ENCODE data around the gene TLE6.
"Not testable (repeated sequence)": the region's sequence is repeated elsewhere in the genome, so short reads cannot be mapped to it uniquely, and the experiment has no call there.

Gene TLE6

GRCh38 chr19:3005345-3005744, 28.0 kb downstream of the TLE6 start:
- no peak for DNase-seq

GRCh38 chr19:3006075-3006767, 28.9 kb downstream of the TLE6 start:
- peak; percentile 27 for DNase-seq

DNA sequence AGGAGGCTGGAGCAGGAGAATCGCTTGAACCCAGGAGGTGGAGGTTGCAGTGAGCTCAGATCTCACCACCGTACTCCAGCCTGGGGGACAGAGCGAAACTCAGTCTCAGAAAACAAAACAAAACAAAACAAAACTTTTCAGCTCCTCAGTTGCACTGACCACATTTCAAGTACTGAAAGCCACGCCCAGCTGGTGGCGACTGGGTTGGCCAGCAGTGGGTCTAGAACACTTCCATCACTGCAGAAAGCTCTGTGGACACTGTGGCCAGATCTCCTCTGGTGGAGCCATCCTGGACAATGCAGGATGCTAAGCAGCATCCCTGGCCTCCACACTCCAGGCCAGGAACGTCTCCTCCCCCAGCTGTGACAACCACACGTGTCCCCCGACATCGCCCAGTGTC, 30.6 kb downstream of the TLE6 start:
- no peak for DNase-seq

DNA sequence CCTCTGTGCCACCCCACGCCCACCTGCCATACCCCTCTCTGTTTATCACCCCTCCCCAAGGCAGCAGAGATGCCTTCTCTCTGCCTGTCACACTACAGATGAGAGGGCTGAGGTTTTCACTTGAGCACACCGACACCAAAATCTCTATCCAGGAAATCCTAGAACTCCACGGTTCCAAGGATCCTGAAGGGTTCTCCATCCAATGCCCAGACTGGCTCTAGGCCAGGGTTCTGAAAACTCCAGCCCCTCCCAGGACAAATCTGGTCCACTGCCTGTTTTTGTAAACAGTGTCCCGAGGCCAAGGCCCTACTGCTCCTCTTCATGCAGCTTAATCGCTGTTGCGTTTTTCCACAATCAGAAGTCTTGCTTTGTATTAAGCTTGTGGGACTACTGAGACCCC, 31.6 kb downstream of the TLE6 start:
- DNase-seq: no peak

DNA sequence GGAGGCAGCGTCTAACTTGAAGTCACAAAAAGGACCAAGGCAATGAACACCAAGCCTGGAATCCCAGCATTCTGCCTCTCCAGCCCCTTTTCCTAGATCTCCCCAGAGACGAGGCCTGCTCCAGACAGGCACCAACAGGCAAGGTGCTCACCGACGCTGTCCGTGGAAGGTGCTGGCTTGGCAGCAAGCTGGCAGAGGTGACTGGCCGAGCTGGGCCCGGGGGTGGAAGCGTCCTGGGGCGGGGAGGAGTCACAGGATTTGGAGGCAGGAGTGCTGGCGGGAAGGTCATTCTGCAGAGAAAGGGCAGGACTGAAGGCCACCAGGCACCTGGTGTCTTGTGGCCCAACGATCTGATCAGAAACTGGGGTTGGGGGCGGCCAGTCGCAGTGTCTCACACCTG, 33.5 kb downstream of the TLE6 start:
- DNase-seq: no peak

GRCh38 chr19:3012059-3012458, 34.7 kb downstream of the TLE6 start:
- DNase-seq: not testable (repeated sequence)

DNA sequence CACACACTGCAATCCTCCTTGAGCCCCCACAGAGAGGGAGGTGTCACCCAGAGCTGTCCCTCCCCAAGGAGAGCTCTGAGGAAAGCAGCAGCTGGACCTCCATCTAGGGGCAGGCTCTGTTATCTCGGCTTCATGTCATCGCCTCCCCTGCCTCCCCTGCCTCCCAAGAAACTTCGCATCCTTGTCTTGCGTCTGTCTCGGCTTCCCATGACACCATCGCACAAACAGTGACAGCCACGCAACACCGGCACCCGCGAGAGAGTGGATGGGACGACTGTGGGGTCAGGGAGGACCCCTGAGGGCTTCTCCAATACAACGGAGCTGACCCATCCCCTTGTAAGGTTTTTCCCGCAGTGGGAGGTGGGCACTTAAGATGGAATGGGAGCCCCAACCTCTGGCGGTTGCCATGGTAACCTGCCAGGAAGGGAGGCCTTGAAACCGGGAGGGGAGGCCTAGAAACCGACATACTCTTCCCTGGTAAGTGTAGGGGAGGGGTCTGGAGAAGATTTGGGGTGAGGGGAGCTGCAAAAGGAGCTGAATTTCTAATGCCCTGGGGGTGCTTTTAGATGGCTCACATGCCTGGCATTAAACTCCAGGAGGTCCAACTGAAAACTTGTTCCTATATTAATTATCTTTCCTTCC, 35.4 kb downstream of the TLE6 start:
- DNase-seq: no peak

DNA sequence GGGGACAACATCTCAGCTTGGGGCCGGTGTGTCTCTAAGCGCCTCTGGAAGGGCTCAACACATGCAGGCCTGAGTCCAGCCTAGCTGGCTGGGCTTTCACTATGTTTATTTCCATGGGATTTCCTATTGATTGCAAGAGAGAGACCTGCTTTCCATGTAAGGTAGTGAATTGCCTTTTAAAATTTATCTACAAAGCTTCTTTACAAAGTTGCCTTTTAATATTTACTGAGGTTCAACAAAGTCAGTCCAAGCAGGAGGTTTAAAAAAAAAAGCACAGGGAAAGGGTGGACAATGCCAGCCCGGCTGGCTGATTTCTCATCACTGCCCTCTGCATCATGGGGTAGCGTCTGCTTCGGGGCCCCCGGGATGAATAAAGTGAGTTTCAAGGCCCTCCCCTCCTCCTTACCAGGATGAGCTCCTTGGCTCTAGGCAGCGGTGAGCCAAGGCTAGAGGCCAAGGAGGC, 35.9 kb downstream of the TLE6 start:
- no peak for DNase-seq

GRCh38 chr19:3014135-3014534, 36.8 kb downstream of the TLE6 start:
- DNase-seq: no peak

GRCh38 chr19:3015126-3016057, 38.0 kb downstream of the TLE6 start:
- DNase-seq: no peak

GRCh38 chr19:3017923-3018322, 40.6 kb downstream of the TLE6 start:
- no peak for DNase-seq

GRCh38 chr19:3019211-3019854, 42.0 kb downstream of the TLE6 start:
- DNase-seq: no peak

DNA sequence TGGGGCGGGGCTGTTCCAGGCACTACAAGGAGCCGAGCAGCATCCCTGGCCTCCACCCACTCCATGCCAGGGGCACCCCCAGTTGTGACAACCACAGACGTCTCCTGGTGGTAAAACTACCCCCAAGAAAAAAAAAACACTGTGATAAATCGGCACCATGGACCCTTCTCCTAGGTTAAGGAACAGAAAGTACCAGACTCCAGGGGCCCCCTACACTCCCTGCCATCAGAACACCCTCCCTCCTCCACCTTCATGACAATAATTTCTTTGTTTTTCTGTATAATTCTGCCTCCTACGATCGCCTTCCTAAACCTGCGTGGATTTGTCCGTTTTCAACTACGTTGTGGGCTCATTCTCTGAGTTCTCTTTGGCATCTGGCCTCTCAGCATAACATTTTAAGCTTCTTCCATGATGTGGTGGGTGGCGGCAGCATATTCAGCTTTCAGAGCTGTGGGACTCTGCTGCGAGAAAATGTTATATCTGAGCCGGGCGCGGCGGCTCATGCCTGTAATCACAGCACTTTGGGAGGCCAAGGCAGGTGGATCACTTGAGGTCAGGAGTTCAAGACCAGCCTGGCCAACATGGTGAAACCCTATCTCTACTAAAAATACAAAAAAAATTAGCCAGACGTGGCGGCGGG, 43.1 kb downstream of the TLE6 start:
- DNase-seq: no peak

GRCh38 chr19:3024509-3024869, 47.1 kb downstream of the TLE6 start:
- no peak for DNase-seq

- DNase-seq: no peak
These were observed 47.6 kb downstream of the TLE6 start for GRCh38 chr19:3024870-3025548.

GRCh38 chr19:3025549-3025886, 48.2 kb downstream of the TLE6 start:
- DNase-seq: no peak

DNA sequence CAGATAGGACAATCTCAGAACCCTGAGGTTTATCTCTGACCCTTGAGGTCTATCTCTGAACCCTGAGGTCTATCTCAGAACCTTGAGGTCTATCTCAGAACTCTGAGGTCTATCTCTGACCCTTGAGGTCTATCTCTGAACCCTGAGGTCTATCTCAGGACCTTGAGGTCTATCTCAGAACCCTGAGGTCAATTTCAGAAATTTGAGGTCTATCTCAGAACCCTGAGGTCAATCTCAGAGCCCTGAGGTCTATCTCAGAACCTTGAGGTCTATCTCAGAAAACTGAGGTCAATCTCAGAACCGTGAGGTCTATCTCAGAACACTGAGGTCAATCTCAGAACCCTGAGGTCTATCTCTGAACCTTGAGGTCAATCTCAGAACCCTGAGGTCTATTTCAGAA, 49.4 kb downstream of the TLE6 start:
- DNase-seq: no peak

DNA sequence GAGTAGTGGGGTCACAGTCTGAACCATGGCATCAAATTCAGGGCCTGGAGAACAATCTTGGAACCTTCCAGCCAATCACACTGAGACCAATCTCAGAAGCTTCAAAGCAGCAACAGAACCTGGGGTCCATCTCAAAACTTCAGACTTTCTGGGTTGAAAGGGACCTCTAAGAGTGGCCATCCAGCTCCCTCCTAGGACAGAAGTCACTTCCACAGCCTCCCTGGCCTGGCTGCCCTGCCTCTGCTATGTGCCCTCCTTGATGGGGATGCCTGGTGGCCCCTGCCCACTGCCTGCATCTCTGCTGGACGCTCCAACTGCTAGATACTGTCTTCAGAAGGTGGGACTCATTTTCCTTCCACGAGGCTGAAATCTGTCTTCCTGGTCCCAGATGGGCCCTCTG, 49.9 kb downstream of the TLE6 start:
- no peak for DNase-seq

- DNase-seq: no peak
These were observed 50.6 kb downstream of the TLE6 start for GRCh38 chr19:3027981-3028304.

GRCh38 chr19:3028305-3029064, 51.1 kb downstream of the TLE6 start:
- DNase-seq: peak; percentile 27

- no peak for DNase-seq
These were observed 51.9 kb downstream of the TLE6 start, which contains the start of gene TLE2 for GRCh38 chr19:3029065-3029923. Gene TLE2 (minus strand): TSS chr19:3029280. CDS start chr19:3028904, 376 bp downstream.

Measured in CD4-positive, alpha-beta T cell treated with Interleukin-21 for 1 hour (primary cell).